GM12892 (cell line): ENCODE data around the gene RPL37.

Experiments
- POLR2A ChIP-seq: IDR thresholded peaks from 2 replicates; pipeline ENCODE4 v1.6.1; 2011; ENCODE audit warnings: low read depth, low read length, control low read depth
- POLR2AphosphoS5 ChIP-seq: IDR thresholded peaks from 2 replicates; pipeline ENCODE4 v1.6.1; 2011; ENCODE audit warnings: low read depth, low read length, control low read depth

DNA sequence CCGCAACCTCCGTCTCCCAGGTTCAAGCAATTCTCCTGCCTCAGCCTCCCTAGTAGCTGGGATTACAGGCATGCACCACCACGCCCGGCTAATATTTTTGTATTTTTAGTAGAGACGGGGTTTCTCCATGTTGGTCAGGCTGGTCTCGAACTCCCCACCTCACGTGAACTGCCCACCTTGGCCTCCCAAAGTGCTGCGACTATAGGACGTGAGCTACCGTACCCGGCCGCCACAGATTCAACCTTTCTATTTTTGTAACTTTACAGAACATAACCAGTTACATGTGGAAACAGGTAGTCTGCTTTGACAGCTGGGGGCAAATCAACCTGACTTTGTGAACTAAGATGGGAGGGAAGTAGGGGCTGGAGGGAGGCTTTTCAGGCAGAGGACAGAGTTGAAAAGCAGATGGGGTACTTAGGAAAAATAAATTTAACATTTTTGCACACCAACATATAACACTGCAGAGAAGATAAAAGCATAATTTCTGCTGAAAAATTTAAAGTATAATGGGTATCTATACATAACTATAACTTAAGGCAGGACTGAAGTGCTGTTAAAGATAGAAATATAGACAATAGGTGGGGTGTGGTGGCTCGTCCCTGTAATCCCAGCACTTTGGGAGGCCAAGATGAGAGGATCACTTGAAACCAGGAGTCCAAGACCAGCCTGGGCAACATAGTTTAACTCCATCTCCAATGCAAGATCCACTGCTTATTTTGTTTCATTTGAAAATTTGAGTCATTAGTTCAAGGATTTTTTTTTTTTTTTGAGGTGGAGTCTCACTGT lies 5.1 kb downstream of the RPL37 start:
- TF ChIP-seq POLR2A: no peak
- TF ChIP-seq POLR2AphosphoS5: no peak
